ENCODE measurements around the gene PIP4P1.
"Not testable (repeated sequence)": the region's sequence is repeated elsewhere in the genome, so short reads cannot be mapped to it uniquely, and the experiment has no call there.

Gene PIP4P1

GRCh38 chr14:20455355-20456300, 5.6 kb downstream of the PIP4P1 start:
- no peak for TF ChIP-seq ISL1 (CRISPR knock-in tag; IDR thresholded peaks at IDR 0.05)
- TF ChIP-seq, protein P1, sequence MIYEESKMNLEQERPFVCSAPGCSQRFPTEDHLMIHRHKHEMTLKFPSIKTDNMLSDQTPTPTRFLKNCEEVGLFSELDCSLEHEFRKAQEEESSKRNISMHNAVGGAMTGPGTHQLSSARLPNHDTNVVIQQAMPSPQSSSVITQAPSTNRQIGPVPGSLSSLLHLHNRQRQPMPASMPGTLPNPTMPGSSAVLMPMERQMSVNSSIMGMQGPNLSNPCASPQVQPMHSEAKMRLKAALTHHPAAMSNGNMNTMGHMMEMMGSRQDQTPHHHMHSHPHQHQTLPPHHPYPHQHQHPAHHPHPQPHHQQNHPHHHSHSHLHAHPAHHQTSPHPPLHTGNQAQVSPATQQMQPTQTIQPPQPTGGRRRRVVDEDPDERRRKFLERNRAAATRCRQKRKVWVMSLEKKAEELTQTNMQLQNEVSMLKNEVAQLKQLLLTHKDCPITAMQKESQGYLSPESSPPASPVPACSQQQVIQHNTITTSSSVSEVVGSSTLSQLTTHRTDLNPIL (CRISPR knock-in tag; IDR thresholded peaks at IDR 0.05; ENCODE audit: low read depth), result no peak
- TF ChIP-seq TCF4 (CRISPR knock-in tag; IDR thresholded peaks at IDR 0.05; ENCODE audit: borderline replicate concordance), result no peak
- TF ChIP-seq CSDC2 (CRISPR knock-in tag; IDR thresholded peaks at IDR 0.05), result no peak
- no peak for TF ChIP-seq OSR1 (CRISPR knock-in tag; IDR thresholded peaks at IDR 0.05)
- no peak for TF ChIP-seq ZNF70 (CRISPR knock-in tag; IDR thresholded peaks at IDR 0.05)
- TF ChIP-seq ZC3H10 (CRISPR knock-in tag; IDR thresholded peaks at IDR 0.05), result no peak
- peak; percentile 82 for ATAC-seq

DNA sequence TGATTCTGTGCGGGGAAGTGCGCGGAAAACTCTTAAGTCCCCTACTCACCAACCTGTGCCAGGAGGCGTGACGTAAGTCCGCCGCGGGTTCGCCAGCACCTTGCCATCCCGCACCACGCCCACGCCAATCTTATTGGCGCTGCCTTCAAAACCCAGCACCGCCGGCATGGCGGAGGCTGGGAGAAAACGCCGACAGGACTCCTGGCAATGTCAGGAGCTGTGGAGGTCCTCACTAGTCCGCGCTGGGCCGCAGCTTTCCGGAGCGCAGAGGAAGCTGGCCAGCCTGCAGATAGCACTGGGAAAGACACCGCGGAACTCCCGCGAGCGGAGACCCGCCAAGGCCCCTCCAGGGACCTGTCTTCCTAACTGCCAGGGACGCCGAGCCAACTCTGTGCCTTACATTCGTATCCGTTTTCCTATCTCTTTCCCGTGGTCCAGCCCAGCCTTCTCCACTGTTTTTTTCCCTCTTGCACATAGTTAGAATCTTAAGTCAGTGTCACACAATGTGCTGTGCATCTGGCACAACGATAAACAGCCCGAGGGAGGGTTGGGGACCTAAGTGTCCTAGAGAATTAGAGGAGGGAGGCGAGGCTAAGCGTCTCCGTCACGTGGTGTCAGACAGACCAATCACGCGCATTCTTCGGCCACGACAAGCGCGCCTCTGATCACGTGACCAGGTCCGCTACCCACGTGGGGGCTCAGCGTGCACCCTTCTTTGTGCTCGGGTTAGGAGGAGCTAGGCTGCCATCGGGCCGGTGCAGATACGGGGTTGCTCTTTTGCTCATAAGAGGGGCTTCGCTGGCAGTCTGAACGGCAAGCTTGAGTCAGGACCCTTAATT, 6.5 kb downstream of the PIP4P1 start, which contains the start of the genes APEX1 and OSGEP:
Gene APEX1 (plus strand): TSS at position 711 of the 839 bp plus-strand sequence. CDS start 420 bp downstream, outside the sequence.
Gene OSGEP (minus strand): TSS at position 297 of the 839 bp plus-strand sequence. CDS start 129 bp downstream, at position 168.
- TF ChIP-seq GLIS3 (CRISPR knock-in tag; IDR thresholded peaks at IDR 0.05) (no peak), ARNTL (CRISPR knock-in tag; IDR thresholded peaks at IDR 0.05; ENCODE audit: borderline replicate concordance, low read depth) (peak; percentile 41; the same call in 1 of the 2 replicates)
- ATAC-seq, result peak; percentile 89

GRCh38 chr14:20452831-20453230, 8.4 kb downstream of the PIP4P1 start:
- ATAC-seq, result not testable (repeated sequence)

DNA sequence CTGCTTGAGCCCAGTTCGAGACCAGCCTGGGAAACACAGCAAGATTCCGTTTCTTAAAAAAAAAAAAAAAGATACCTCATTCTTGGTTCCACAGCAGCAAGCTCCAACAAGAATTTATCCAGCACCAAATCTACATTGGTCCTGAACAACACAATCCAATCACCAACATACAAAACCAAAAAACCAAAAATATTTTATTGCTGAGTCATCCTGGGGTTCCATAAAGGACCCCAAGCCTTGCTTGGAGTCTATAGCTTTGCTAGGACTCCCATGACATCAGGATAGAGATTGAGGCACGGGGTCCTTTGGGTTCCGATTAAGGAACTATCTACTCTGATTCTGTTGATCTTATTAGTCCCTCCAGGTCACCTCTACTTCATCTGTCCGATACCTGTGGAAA, 14.3 kb downstream of the PIP4P1 start:
- TF ChIP-seq ARNTL (CRISPR knock-in tag; IDR thresholded peaks at IDR 0.05; ENCODE audit: borderline replicate concordance, low read depth) (no peak), PPARA (CRISPR knock-in tag; IDR thresholded peaks at IDR 0.05; ENCODE audit: borderline replicate concordance) (no peak), ZFP30 (CRISPR knock-in tag; IDR thresholded peaks at IDR 0.05) (no peak), OSR1 (CRISPR knock-in tag; IDR thresholded peaks at IDR 0.05) (no peak), ESRRG (CRISPR knock-in tag; IDR thresholded peaks at IDR 0.05) (no peak), ZNF8 (CRISPR knock-in tag; IDR thresholded peaks at IDR 0.05) (no peak), TSHZ2 (CRISPR knock-in tag; IDR thresholded peaks at IDR 0.05) (no peak), ZFP3 (CRISPR knock-in tag; IDR thresholded peaks at IDR 0.05) (no peak), CSDC2 (CRISPR knock-in tag; IDR thresholded peaks at IDR 0.05) (no peak), BACH2 (CRISPR knock-in tag; IDR thresholded peaks at IDR 0.05; ENCODE audit: borderline replicate concordance) (no peak), RARB (CRISPR knock-in tag; IDR thresholded peaks at IDR 0.05) (no peak), TOX (CRISPR knock-in tag; IDR thresholded peaks at IDR 0.05; ENCODE audit: borderline replicate concordance) (no peak), ZNF70 (CRISPR knock-in tag; IDR thresholded peaks at IDR 0.05) (no peak), ISL1 (CRISPR knock-in tag; IDR thresholded peaks at IDR 0.05) (no peak), ZNF565 (CRISPR knock-in tag; conservative IDR thresholded peaks at IDR 0.05; ENCODE audit: low read depth) (no peak)
- TF ChIP-seq, protein P1 (CRISPR knock-in tag; IDR thresholded peaks at IDR 0.05; ENCODE audit: low read depth), result no peak
- TF ChIP-seq, protein P2, sequence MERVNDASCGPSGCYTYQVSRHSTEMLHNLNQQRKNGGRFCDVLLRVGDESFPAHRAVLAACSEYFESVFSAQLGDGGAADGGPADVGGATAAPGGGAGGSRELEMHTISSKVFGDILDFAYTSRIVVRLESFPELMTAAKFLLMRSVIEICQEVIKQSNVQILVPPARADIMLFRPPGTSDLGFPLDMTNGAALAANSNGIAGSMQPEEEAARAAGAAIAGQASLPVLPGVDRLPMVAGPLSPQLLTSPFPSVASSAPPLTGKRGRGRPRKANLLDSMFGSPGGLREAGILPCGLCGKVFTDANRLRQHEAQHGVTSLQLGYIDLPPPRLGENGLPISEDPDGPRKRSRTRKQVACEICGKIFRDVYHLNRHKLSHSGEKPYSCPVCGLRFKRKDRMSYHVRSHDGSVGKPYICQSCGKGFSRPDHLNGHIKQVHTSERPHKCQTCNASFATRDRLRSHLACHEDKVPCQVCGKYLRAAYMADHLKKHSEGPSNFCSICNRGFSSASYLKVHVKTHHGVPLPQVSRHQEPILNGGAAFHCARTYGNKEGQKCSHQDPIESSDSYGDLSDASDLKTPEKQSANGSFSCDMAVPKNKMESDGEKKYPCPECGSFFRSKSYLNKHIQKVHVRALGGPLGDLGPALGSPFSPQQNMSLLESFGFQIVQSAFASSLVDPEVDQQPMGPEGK (CRISPR knock-in tag; IDR thresholded peaks at IDR 0.05; ENCODE audit: borderline replicate concordance), result no peak
- ATAC-seq, result no peak

DNA sequence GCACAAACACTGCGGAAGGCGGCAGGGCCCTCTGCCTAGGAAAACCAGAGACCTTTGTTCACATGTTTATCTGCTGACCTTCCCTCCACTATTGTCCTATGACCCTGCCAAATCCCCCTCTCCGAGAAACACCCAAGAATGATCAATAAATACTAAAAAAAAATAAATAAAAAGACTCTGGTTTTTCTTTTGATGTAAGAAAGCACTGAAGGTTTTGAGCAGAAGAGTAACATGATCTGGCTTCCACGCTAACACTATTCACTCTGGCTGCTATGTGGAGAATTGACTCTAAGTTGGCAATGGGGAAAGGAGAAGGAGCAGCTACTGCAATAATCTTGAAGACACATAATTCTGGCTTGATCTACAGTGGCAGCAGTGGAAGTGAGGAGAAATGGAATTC, 17.6 kb downstream of the PIP4P1 start:
- not testable (repeated sequence) for ATAC-seq

Measured in SK-N-SH treated with all-trans-retinoic acid at 6 μM for 48 hours (cell line).